Neural progenitor cell (in vitro differentiated cells): ENCODE data around the gene NCAPG2. TPM values are rescaled to one million over a fixed set of nuclear protein-coding genes. Genes with fewer than 3 reads are reported as not detected.

Experiments
- DNase-seq: peaks from one replicate; pipeline ENCODE4 v3.0.0-alpha.2; 2016; ENCODE audit warnings: low spot score
- H2AFZ ChIP-seq: fragments of 200-600 bp; sonication (generic); replicated peaks from 2 replicates; pipeline ENCODE4 v1.6.1; 2016; ENCODE audit warnings: antibody characterized with exemption
- H3F3A ChIP-seq: fragments of 200-600 bp; sonication (generic); 2 replicates; pipeline ENCODE4 v1.6.1; 2016; ENCODE audit warnings: antibody characterized with exemption, low read depth
- H3K27ac ChIP-seq: fragments of 200-600 bp; sonication (generic); 2 replicates; pipeline ENCODE4 v1.5.1; 2016; ENCODE audit warnings: mild to moderate bottlenecking
- H3K27me3 ChIP-seq: fragments of 200-600 bp; sonication (generic); 2 replicates; pipeline ENCODE4 v1.6.1; 2016; ENCODE audit warnings: mild to moderate bottlenecking, moderate library complexity
- H3K36me3 ChIP-seq: fragments of 200-600 bp; sonication (generic); 2 replicates; pipeline ENCODE4 v1.5.1; 2016
- H3K4me1 ChIP-seq: fragments of 200-600 bp; sonication (generic); 2 replicates; pipeline ENCODE4 v1.6.1; 2016; ENCODE audit warnings: mixed run types
- H3K4me2 ChIP-seq: fragments of 200-600 bp; sonication (generic); 2 replicates; pipeline ENCODE4 v1.6.1; 2016
- H3K4me3 ChIP-seq: fragments of 200-600 bp; sonication (generic); 2 replicates; pipeline ENCODE4 v1.5.1; 2016
- H3K79me2 ChIP-seq: fragments of 200-600 bp; sonication (generic); 2 replicates; pipeline ENCODE4 v1.6.1; 2016; ENCODE audit warnings: low read depth
- H3K9ac ChIP-seq: fragments of 200-600 bp; sonication (generic); 2 replicates; pipeline ENCODE4 v1.6.1; 2016
- H3K9me3 ChIP-seq: fragments of 200-600 bp; sonication (generic); 2 replicates; pipeline ENCODE4 v1.5.1; 2016; ENCODE audit warnings: low read depth
- H4K20me1 ChIP-seq: fragments of 200-600 bp; sonication (generic); 2 replicates; pipeline ENCODE4 v1.6.1; 2016; ENCODE audit warnings: low read depth
- H3K27ac Mint-ChIP-seq: 3 replicates; pipeline ENCODE4 v1.8.0; 2021; ENCODE audit warnings: mixed read lengths
- H3K27me3 Mint-ChIP-seq: 2 replicates; pipeline ENCODE4 v1.8.0; 2022; ENCODE audit warnings: low read depth, mild to moderate bottlenecking, inconsistent platforms, moderate library complexity, mixed read lengths; ENCODE audit not compliant: insufficient read depth
- H3K36me3 Mint-ChIP-seq: 3 replicates; pipeline ENCODE4 v1.8.0; 2021; ENCODE audit warnings: mixed read lengths
- H3K4me1 Mint-ChIP-seq: 3 replicates; pipeline ENCODE4 v1.8.0; 2021; ENCODE audit warnings: mixed read lengths
- H3K4me3 Mint-ChIP-seq: 3 replicates; pipeline ENCODE4 v1.8.0; 2021; ENCODE audit warnings: mild to moderate bottlenecking, moderate library complexity, mixed read lengths
- H3K9me3 Mint-ChIP-seq: 3 replicates; pipeline ENCODE4 v1.8.0; 2020; ENCODE audit warnings: mixed read lengths
- EZH2 ChIP-seq: fragments of 200-600 bp; sonication (generic); IDR thresholded peaks from 2 replicates; pipeline ENCODE4 v1.6.1; 2017; ENCODE audit warnings: antibody characterized with exemption, mild to moderate bottlenecking, moderate library complexity
- EZH2phosphoT487 ChIP-seq: fragments of 200-600 bp; sonication (generic); IDR thresholded peaks from 2 replicates; pipeline ENCODE4 v1.6.1; 2017; ENCODE audit warnings: antibody characterized with exemption
- total RNA-seq: library from RNA; depleted of rRNA; stranded (reverse); fragments of >200 nt; gene quantifications from 2 replicates; pipeline ENCODE4 v1.2.3, GENCODE V29; 2015; ENCODE audit warnings: low replicate concordance
- TF ChIP-seq, protein P1 (sequence below): fragments of 200-600 bp; sonication (generic); IDR thresholded peaks from 2 replicates; pipeline ENCODE4 v1.5.1; 2017; ENCODE audit warnings: antibody characterized with exemption, mild to moderate bottlenecking

Gene NCAPG2
- total RNA-seq, 1 donor from 2014 or later = 89.6 TPM

GRCh38 chr7:158720112-158720511 is 15.5 kb upstream of the NCAPG2 start:
- Histone ChIP-seq H3K4me2 (no peak overlapping the region), H3K4me3 (no peak overlapping the region), H3K4me1 (no peaks in the 10 kb centered on the region), H3F3A (peaks cover 4% of the 10 kb centered on the region), H3K79me2 (no peaks in the 10 kb centered on the region), H2AFZ (no peak overlapping the region), H3K9me3 (no peaks in the 10 kb centered on the region), H3K36me3 (no peaks in the 10 kb centered on the region), H3K9ac (no peak overlapping the region), H4K20me1 (no peaks in the 10 kb centered on the region), H3K27me3 (peaks cover 19% of the 10 kb centered on the region), H3K27ac (no peak overlapping the region)
- Mint-ChIP-seq H3K27ac (no peak overlapping the region), H3K4me1 (no peaks in the 10 kb centered on the region), H3K36me3 (no peaks in the 10 kb centered on the region), H3K9me3 (peaks cover 2% of the 10 kb centered on the region), H3K4me3 (no peak overlapping the region), H3K27me3 (peaks cover 12% of the 10 kb centered on the region)
- DNase-seq = no peak
- TF ChIP-seq, protein P1, sequence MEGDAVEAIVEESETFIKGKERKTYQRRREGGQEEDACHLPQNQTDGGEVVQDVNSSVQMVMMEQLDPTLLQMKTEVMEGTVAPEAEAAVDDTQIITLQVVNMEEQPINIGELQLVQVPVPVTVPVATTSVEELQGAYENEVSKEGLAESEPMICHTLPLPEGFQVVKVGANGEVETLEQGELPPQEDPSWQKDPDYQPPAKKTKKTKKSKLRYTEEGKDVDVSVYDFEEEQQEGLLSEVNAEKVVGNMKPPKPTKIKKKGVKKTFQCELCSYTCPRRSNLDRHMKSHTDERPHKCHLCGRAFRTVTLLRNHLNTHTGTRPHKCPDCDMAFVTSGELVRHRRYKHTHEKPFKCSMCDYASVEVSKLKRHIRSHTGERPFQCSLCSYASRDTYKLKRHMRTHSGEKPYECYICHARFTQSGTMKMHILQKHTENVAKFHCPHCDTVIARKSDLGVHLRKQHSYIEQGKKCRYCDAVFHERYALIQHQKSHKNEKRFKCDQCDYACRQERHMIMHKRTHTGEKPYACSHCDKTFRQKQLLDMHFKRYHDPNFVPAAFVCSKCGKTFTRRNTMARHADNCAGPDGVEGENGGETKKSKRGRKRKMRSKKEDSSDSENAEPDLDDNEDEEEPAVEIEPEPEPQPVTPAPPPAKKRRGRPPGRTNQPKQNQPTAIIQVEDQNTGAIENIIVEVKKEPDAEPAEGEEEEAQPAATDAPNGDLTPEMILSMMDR = no peak
- TF ChIP-seq EZH2 (no peak), EZH2phosphoT487 (no peak)

DNA sequence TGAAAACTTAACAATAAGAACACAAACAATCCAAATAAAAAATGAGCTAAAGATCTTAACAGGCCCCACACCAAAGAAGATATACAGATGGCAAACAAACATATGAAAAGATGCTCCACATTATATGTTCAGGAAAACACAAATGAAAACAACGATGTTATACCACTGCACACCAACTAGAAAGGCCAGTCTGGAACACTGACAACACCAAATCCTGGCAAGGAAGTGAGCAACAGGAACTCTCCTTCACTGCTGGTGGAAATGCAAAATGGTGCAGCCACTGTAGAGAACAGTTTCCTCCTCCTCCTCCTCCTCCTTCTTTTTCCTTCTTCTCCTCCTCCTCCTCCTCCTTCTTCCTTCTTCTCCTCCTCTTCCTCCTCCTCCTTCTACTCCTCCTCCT is 12.2 kb upstream of the NCAPG2 start:
- Histone ChIP-seq H3K4me2 (no peak overlapping the region), H3K4me3 (no peak overlapping the region), H4K20me1 (no peaks in the 10 kb centered on the region), H3K9me3 (no peaks in the 10 kb centered on the region), H3K9ac (no peak overlapping the region), H3K79me2 (no peaks in the 10 kb centered on the region), H3K27ac (no peak overlapping the region), H2AFZ (no peak overlapping the region), H3F3A (no peaks in the 10 kb centered on the region), H3K36me3 (no peaks in the 10 kb centered on the region), H3K27me3 (peaks cover 19% of the 10 kb centered on the region), H3K4me1 (no peaks in the 10 kb centered on the region)
- DNase-seq = no peak
- no peak overlapping the region for H3K4me3 Mint-ChIP-seq
- no peaks in the 10 kb centered on the region for H3K36me3 Mint-ChIP-seq
- no peaks in the 10 kb centered on the region for H3K4me1 Mint-ChIP-seq
- TF ChIP-seq EZH2 (no peak), EZH2phosphoT487 (no peak)
- TF ChIP-seq, protein P1 = no peak
- peaks cover 14% of the 10 kb centered on the region for H3K27me3 Mint-ChIP-seq
- H3K9me3 Mint-ChIP-seq = peaks cover 6% of the 10 kb centered on the region
- no peak overlapping the region for H3K27ac Mint-ChIP-seq

- H3K36me3 Mint-ChIP-seq = no peaks in the 10 kb centered on the region
- TF ChIP-seq, protein P1 = no peak
- TF ChIP-seq EZH2phosphoT487 = no peak
- no peak for TF ChIP-seq EZH2
- no peaks in the 10 kb centered on the region for H3K79me2 ChIP-seq
- H3K4me1 Mint-ChIP-seq = peaks cover 2% of the 10 kb centered on the region
- H3K27me3 Mint-ChIP-seq = peaks cover 2% of the 10 kb centered on the region
- H3K4me2 ChIP-seq = no peak overlapping the region
- no peak overlapping the region for H3K4me3 Mint-ChIP-seq
- H3K4me3 ChIP-seq = no peak overlapping the region
- no peak overlapping the region for H3K27ac ChIP-seq
- no peaks in the 10 kb centered on the region for H3K4me1 ChIP-seq
- H3K36me3 ChIP-seq = no peaks in the 10 kb centered on the region
- DNase-seq = no peak
- H3K27me3 ChIP-seq = no peaks in the 10 kb centered on the region
- no peak overlapping the region for H3K9ac ChIP-seq
- no peaks in the 10 kb centered on the region for H3K9me3 ChIP-seq
- H3K27ac Mint-ChIP-seq = no peak overlapping the region
- no peaks in the 10 kb centered on the region for H4K20me1 ChIP-seq
- H2AFZ ChIP-seq = no peak overlapping the region
- H3F3A ChIP-seq = peaks cover 3% of the 10 kb centered on the region
- H3K9me3 Mint-ChIP-seq = peaks cover 9% of the 10 kb centered on the region
These were observed 6.1 kb upstream of the NCAPG2 start for GRCh38 chr7:158710651-158711102.
